Midbrain (tissue), 1 donor: ENCODE data around the gene APLP2.
"Not testable (repeated sequence)": the region's sequence is repeated elsewhere in the genome, so short reads cannot be mapped to it uniquely, and the experiment has no call there.

Experiments used
- DNase-seq: peaks from one replicate; lab custom pipeline; 2025; lab: John Stamatoyannopoulos, UW

Gene APLP2

GRCh38 chr11:130170345-130170744 is 100.7 kb downstream of the APLP2 start:
- DNase-seq, result no peak

DNA sequence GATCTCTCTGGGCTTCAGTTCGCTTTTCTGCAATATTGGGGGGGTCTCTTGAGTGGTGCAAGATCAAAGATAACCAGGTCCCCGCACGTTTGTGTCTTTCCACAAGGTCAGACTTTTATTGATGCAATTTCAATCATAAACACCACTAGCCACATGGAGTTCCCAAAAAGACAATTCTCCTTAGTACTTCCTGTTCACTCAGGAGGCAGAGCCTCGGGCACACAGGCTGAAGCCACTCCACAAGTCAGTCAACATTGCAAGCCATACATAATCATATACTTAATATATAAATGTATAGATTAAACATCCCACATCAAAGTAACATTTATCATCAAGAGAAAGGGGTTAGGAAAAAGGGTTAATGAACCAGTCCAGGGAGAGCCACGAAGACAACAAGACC is 101.8 kb downstream of the APLP2 start:
- DNase-seq, result no peak

DNA sequence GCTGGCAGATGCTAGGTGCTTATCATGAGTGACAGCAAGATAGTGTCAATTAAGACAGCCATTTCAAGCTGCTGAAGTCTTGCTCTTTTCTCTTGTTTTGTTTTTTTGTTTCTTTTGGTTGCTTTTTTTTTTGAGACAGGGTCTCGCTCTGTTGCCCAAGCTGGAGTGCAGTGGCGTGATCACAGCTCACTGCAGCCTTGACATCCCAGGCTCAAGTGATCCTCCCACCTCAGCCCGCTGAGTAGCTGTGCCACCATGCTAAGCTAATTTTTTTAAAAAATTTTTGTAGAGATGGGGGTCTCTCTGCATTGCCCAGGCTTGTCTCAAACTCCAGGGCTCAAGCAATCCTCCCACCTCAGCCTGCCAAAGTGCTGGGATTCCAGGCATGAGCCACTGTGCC is 102.3 kb downstream of the APLP2 start:
- not testable (repeated sequence) for DNase-seq

- no peak for DNase-seq
Observed at GRCh38 chr11:130174642-130175041, 104.9 kb downstream of the APLP2 start.

GRCh38 chr11:130175898-130176297 is 106.2 kb downstream of the APLP2 start:
- no peak for DNase-seq

- no peak for DNase-seq
Observed at GRCh38 chr11:130177782-130178181, 108.1 kb downstream of the APLP2 start.

DNA sequence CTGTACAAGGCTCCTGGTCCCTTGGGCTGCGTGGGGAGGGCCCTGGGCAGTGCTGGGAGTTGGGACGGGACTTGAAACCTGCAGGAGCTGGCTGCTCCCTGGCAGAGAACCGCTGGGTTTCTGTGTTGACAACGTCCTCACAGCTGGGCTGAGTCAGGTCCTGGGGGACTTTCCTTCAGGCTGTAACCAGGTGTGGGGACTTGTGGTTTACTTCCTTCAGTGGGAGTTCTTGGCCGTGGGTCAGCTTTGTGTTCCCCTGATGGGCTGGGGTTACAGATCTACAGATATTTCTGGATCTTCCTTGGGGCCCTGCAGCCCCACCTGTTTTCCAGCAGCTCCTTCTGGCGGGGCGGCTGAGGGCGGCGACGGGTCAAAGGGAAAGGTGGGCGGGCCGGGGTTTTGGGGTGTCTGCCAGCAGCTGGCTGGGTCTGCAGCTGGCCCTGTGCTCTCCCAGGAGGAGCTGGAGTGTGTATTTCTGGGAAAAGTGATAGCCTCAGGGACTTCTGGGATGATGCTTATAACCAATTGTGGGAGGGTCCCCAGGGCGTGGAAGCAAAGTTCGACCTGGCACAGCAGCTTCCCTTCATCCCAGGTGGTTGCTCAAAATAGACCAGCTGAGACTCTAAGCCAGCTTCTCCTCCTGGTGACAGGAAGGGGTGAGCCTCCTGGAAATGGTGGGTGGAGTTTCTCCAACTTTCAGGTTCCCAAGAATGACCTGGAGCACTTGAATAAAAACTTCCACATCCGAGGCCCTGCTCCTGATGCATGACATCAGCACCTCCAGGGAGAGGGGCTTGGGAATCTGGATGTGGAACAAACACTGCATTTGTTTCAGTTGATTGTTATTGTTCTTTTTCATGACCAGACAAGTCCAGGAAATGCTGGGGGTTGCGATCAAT is 109.0 kb downstream of the APLP2 start:
- DNase-seq, result no peak

GRCh38 chr11:130179396-130180306 is 110.0 kb downstream of the APLP2 start:
- DNase-seq, result no peak

- no peak for DNase-seq
Observed at GRCh38 chr11:130180491-130180890, 110.8 kb downstream of the APLP2 start.

DNA sequence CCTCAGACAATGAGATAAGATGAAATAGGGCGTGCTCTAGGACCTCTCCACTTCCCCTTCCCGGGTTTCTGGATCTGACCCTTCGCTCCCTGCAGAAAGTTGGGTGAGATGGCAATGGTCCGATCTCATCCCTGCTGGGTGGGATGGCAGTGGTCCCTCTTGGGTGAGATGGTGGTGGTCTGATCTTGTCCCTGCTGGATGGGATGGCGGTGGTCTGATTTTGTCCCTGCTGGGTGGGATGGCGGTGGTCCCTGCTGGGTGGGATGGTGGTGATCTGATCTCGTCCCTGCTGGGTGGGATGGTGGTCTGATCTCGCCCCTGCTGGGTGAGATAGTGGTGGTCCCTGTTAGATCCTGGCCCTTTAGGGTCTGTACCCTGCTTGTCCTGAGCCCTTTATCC is 111.2 kb downstream of the APLP2 start:
- no peak for DNase-seq

DNA sequence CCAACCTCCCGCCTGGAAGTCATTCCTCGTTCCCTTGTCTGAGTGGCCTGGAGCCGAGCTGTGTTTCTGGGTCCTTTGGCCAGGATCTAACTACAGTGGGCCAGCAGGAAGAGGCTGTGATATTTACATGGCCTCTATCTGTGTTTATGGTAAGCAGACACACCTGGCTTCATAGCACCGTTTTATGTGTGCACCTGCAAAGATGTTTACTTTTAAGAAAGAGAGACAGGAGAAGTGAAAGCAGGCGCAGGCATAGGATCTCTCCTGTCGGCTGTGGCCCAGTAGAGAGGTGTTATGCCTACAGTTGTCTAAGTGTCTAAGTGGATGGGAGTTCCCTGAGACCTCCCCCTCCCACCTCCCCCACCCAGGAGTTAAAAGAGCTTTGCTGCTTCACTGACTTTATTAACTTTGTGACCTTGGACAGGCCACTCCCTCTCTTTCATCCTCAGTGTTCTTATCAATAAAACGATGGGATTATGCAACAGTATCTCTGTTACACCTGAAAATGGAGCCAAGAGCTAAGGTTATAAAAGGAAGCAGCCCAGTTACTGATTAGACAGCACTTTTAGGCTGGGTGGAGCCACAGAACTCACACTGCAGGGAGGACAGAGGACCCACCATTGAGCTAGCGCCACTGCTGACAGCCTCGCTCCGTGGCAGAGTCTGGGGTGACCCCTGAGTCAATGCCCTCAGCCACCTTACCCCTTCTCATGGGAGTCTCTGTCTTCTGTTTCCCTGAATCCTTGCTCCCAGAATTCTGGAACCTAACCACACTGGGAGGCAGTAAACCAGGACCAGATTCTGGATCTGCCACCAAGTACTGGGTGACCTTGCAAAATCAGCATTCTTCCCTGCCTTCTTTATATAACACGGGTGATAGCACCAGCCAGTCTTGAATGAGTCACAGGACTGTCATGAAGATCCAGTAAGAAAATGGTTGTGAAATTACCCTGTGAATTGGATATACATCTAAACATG is 111.9 kb downstream of the APLP2 start:
- DNase-seq, result no peak

DNA sequence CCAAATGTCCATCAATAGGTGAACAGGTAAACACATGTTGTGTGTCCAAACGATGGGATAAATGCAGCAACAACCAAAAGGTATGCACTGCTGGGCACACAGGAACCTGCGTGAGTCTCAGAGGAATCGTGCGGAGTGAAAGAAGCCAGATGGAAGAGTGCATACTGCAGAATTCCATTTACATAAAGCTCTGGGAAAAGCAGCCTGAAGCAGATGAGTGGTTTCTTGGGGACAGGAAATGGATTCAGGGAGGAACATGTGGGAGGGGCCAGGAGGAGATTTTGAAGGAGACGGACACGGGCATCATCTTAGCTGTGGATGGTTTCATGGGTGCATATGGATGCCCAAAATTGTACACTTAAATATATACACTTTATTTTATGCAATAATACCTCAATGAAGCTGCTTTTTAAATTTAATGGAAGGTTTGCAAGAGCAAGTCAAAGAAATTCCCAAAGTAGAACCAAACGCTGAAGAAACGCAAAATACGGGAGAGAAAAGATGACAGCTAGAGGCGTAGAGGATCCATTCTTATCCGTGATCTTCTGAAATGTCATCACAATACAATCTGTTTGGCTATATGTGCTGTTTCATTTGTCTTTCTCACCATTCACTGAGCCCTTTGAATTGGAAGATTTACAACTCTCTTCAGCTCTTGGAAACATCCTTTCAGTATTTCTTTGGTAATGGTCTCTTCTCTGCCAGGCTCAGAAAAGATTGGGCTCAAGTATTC is 114.3 kb downstream of the APLP2 start:
- DNase-seq, result no peak

GRCh38 chr11:130187096-130187495 is 117.4 kb downstream of the APLP2 start:
- DNase-seq, result no peak

GRCh38 chr11:130188047-130188446 is 118.4 kb downstream of the APLP2 start:
- no peak for DNase-seq

- DNase-seq, result no peak
Observed at GRCh38 chr11:130188585-130189347, 119.1 kb downstream of the APLP2 start.

- no peak for DNase-seq
Observed at GRCh38 chr11:130189492-130190210, 120.0 kb downstream of the APLP2 start.

DNA sequence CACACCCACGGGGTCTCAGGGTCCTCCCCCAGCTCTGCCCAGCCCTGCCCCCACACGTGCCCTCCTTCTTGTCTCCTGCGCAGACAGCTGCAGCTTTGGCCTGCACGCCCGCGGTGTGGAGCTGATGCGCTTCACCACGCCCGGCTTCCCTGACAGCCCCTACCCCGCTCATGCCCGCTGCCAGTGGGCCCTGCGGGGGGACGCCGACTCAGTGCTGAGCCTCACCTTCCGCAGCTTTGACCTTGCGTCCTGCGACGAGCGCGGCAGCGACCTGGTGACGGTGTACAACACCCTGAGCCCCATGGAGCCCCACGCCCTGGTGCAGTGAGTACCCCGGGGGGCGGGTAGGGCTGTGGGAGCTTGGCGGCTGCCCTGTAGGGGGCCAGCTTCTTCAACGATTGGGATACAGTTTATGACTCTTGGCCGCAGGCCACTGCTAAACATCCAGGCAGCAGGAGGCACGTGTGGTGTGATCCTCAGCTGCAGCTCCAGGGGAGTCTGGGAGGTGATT is 120.7 kb downstream of the APLP2 start:
- DNase-seq, result no peak

- no peak for DNase-seq
Observed at GRCh38 chr11:130191896-130192295, 122.2 kb downstream of the APLP2 start.

DNA sequence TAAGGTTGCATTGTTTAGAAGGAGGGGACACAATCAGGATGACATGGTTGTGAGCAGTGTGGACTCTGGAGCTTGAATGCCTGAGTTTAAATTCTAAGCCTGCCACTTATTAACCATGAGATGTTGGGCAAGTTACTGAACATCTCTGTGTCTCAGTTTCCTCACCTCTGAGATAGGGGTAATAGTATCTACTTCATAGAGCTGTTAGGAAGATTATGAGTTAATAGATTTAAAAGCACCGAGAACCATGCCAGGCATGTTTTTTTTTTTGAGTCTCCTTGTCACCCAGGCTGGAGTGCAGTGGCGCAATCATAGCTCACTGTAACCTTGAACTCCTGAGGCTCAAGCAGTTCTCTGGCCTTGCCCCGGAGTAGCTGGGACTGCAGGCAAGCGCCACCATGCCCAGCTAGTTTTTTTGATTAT is 123.2 kb downstream of the APLP2 start:
- no peak for DNase-seq
